Chondrocyte (in vitro differentiated cells): Measurements from ENCODE around the gene LDAH. TPM values are rescaled to one million over a fixed set of nuclear protein-coding genes. Genes with fewer than 3 reads are reported as not detected.

ENCODE experiments used
- DNase-seq: peaks from one replicate; pipeline ENCODE4 v3.0.0; 2021; ENCODE audit warnings: mixed read lengths, low spot score
- H3K27ac Mint-ChIP-seq: one replicate; pipeline ENCODE4 v1.8.0; 2021; ENCODE audit warnings: mild to moderate bottlenecking, moderate library complexity, mixed read lengths; ENCODE audit not compliant: unreplicated experiment
- H3K27me3 Mint-ChIP-seq: 2 replicates; pipeline ENCODE4 v1.8.0; 2021; ENCODE audit warnings: low read depth, mixed read lengths
- H3K36me3 Mint-ChIP-seq: 2 replicates; pipeline ENCODE4 v1.8.0; 2021; ENCODE audit warnings: low read depth, mixed read lengths
- H3K4me1 Mint-ChIP-seq: 2 replicates; pipeline ENCODE4 v1.8.0; 2021; ENCODE audit warnings: low read depth, mild to moderate bottlenecking, mixed read lengths
- H3K4me3 Mint-ChIP-seq: one replicate; pipeline ENCODE4 v1.8.0; 2021; ENCODE audit warnings: mild to moderate bottlenecking, moderate library complexity, mixed read lengths; ENCODE audit not compliant: unreplicated experiment
- H3K9me3 Mint-ChIP-seq: 2 replicates; pipeline ENCODE4 v1.8.0; 2021; ENCODE audit warnings: low read depth, mixed read lengths
- total RNA-seq: library from RNA; stranded (reverse); gene quantifications from 3 replicates; pipeline ENCODE4 v1.2.1, GENCODE V29; 2021
- TF ChIP-seq, protein P1 (sequence below): fragments of 200-600 bp; sonication (generic); IDR thresholded peaks from 2 replicates; pipeline ENCODE4 v1.5.0; 2021; ENCODE audit warnings: antibody characterized with exemption, mild to moderate bottlenecking, moderate library complexity

Gene LDAH
- total RNA-seq, 1 donor from 2014 or later, result 18.1 TPM

DNA sequence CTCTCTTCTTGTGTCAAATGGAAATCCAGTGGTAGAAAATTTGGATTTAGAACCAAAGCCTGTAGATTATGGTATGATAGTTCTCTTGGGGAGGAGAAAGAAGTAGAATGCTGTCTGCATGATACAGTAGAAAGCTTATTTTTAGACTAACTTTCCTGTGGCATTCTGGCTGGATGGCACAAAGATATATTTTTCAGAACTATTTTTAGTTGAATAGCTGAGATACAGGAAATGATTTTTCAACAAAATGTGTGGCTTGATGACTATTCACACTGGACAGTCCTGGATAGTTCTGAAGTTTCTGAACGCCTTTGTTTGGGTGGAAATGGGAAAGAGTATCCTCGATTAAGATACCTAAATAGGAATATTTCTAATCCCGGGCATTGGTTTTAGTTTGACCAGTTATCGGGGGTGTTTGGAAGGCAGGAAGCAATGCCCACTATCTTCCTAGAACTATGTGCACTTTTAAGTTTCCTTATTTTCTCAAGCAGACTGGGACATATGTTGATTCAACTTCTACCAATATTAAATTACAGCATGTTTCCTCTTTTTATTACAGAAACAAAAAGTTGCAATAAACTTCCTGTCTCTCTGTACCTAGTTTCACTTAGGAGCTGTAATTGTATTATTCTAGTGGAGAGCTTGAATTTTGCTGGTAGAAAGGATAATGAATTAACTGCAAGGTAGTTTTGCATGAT, 123.8 kb downstream of the LDAH start:
- Mint-ChIP-seq H3K4me3 (peak overlapping the region; percentile 61), H3K9me3 (no peaks in the 10 kb centered on the region), H3K27ac (peak overlapping the region; percentile 94), H3K36me3 (peaks cover 5% of the 10 kb centered on the region), H3K4me1 (peaks cover 72% of the 10 kb centered on the region), H3K27me3 (no peaks in the 10 kb centered on the region)
- no peak for DNase-seq
- TF ChIP-seq, protein P1, sequence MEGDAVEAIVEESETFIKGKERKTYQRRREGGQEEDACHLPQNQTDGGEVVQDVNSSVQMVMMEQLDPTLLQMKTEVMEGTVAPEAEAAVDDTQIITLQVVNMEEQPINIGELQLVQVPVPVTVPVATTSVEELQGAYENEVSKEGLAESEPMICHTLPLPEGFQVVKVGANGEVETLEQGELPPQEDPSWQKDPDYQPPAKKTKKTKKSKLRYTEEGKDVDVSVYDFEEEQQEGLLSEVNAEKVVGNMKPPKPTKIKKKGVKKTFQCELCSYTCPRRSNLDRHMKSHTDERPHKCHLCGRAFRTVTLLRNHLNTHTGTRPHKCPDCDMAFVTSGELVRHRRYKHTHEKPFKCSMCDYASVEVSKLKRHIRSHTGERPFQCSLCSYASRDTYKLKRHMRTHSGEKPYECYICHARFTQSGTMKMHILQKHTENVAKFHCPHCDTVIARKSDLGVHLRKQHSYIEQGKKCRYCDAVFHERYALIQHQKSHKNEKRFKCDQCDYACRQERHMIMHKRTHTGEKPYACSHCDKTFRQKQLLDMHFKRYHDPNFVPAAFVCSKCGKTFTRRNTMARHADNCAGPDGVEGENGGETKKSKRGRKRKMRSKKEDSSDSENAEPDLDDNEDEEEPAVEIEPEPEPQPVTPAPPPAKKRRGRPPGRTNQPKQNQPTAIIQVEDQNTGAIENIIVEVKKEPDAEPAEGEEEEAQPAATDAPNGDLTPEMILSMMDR, result no peak

DNA sequence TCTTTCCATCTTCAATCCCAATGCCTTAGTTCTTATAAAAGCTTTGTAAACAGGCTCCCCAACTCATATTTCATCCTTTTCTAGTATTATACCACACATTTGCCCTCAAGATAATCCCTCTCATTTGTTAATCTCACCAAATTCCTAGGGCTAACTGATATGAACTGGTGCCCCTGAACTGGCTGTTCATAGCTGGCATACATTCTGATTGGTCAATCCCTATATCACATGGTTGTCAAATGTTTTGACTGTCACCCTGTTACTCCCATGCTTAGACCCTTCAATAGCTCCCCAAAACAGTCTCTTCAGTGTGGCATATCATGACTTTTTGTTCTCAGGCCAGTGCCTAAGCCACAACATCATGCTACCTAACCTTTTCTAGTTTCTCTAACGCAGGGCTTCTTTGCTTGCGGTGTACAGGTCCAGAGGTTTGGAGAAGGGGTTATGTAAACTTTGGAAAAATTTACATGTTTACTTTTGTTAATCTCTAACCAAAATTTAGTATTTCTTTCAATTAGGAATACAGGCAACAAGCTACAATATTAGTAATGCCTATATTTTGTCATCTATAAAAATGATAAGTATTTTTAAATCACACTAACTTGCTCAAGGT, 125.5 kb downstream of the LDAH start:
- no peak for DNase-seq
- no peak overlapping the region for H3K4me3 Mint-ChIP-seq
- no peaks in the 10 kb centered on the region for H3K9me3 Mint-ChIP-seq
- H3K36me3 Mint-ChIP-seq, result peaks cover 5% of the 10 kb centered on the region
- TF ChIP-seq, protein P1, result no peak
- peaks cover 64% of the 10 kb centered on the region for H3K4me1 Mint-ChIP-seq
- H3K27ac Mint-ChIP-seq, result no peak overlapping the region
- H3K27me3 Mint-ChIP-seq, result no peaks in the 10 kb centered on the region

DNA sequence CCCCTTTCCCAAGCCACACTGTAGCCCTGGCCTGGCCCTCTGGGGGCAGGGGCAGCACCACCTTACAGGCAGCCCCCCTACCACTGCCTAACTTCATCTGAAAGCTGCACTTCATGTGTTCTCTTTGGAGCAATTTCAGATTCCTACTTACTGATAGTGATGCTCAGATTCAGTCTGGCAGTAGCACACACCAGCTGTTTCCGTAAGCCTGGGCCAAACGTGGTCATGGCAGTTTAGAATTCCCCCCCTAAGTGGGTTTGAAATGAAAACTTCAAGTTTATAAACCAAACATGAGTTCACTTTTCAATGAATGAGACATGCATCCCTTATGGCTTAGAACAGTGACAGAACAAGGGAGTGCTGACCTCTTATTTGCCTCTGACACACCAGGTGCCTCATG, 126.5 kb downstream of the LDAH start:
- Mint-ChIP-seq H3K4me1 (peaks cover 53% of the 10 kb centered on the region), H3K36me3 (peaks cover 5% of the 10 kb centered on the region), H3K4me3 (no peak overlapping the region), H3K9me3 (no peaks in the 10 kb centered on the region), H3K27me3 (no peaks in the 10 kb centered on the region), H3K27ac (no peak overlapping the region)
- TF ChIP-seq, protein P1, result no peak
- DNase-seq, result no peak

DNA sequence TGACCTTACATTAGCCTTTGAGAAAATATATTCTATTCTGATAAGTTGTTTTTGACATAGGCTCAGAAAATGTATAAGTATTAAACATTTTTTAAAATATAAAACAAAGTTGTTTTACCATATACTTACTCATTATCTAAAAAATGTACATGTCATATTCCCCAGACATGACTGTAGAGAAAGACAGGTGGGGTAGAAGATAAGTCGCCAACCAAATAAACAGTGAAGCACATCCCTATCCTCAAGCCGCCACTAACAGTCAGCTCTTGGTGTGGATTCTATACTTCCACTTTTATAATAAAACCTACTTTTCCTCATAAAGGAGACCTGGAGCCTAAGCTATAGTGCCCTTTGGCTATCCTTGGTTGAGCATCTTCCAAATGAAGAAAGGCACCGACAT, 129.6 kb downstream of the LDAH start:
- H3K9me3 Mint-ChIP-seq, result peaks cover 2% of the 10 kb centered on the region
- peaks cover 10% of the 10 kb centered on the region for H3K36me3 Mint-ChIP-seq
- H3K4me3 Mint-ChIP-seq, result no peak overlapping the region
- no peak for DNase-seq
- no peak overlapping the region for H3K27ac Mint-ChIP-seq
- peaks cover 27% of the 10 kb centered on the region for H3K4me1 Mint-ChIP-seq
- no peaks in the 10 kb centered on the region for H3K27me3 Mint-ChIP-seq
- TF ChIP-seq, protein P1, result no peak

DNA sequence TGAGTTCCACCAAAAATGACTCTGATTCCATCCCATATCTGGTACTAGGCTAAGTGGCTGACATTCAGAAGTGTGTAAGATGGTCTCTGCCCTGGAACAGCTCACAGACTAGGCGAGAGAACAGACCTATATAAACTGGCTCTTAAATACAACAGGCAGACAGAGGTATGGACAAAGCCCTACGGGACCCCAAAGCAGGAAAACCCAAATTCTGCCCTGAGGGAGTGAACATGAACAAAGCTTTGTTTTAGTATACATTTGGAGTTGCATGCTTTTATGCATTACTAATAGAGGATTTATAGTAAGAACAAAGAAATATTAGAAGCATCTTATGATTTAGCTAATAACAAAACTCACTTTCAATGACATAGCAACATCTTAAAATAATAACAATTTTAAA, 130.8 kb downstream of the LDAH start:
- H3K36me3 Mint-ChIP-seq, result peaks cover 15% of the 10 kb centered on the region
- no peaks in the 10 kb centered on the region for H3K27me3 Mint-ChIP-seq
- no peak overlapping the region for H3K4me3 Mint-ChIP-seq
- peaks cover 19% of the 10 kb centered on the region for H3K4me1 Mint-ChIP-seq
- DNase-seq, result no peak
- TF ChIP-seq, protein P1, result no peak
- H3K9me3 Mint-ChIP-seq, result peaks cover 2% of the 10 kb centered on the region
- H3K27ac Mint-ChIP-seq, result no peak overlapping the region
